Neural progenitor cell (in vitro differentiated cells): ENCODE results near the gene MYLK4. TPM values are rescaled to one million over a fixed set of nuclear protein-coding genes. Genes with fewer than 3 reads are reported as not detected.

Experiments used
- DNase-seq: peaks from one replicate; pipeline ENCODE4 v3.0.0-alpha.2; 2016; ENCODE audit warnings: low spot score
- H2AFZ ChIP-seq: fragments of 200-600 bp; sonication (generic); replicated peaks from 2 replicates; pipeline ENCODE4 v1.6.1; 2016; ENCODE audit warnings: antibody characterized with exemption
- H3F3A ChIP-seq: fragments of 200-600 bp; sonication (generic); 2 replicates; pipeline ENCODE4 v1.6.1; 2016; ENCODE audit warnings: antibody characterized with exemption, low read depth
- H3K27ac ChIP-seq: fragments of 200-600 bp; sonication (generic); 2 replicates; pipeline ENCODE4 v1.5.1; 2016; ENCODE audit warnings: mild to moderate bottlenecking
- H3K27me3 ChIP-seq: fragments of 200-600 bp; sonication (generic); 2 replicates; pipeline ENCODE4 v1.6.1; 2016; ENCODE audit warnings: mild to moderate bottlenecking, moderate library complexity
- H3K36me3 ChIP-seq: fragments of 200-600 bp; sonication (generic); 2 replicates; pipeline ENCODE4 v1.5.1; 2016
- H3K4me1 ChIP-seq: fragments of 200-600 bp; sonication (generic); 2 replicates; pipeline ENCODE4 v1.6.1; 2016; ENCODE audit warnings: mixed run types
- H3K4me2 ChIP-seq: fragments of 200-600 bp; sonication (generic); 2 replicates; pipeline ENCODE4 v1.6.1; 2016
- H3K4me3 ChIP-seq: fragments of 200-600 bp; sonication (generic); 2 replicates; pipeline ENCODE4 v1.5.1; 2016
- H3K79me2 ChIP-seq: fragments of 200-600 bp; sonication (generic); 2 replicates; pipeline ENCODE4 v1.6.1; 2016; ENCODE audit warnings: low read depth
- H3K9ac ChIP-seq: fragments of 200-600 bp; sonication (generic); 2 replicates; pipeline ENCODE4 v1.6.1; 2016
- H3K9me3 ChIP-seq: fragments of 200-600 bp; sonication (generic); 2 replicates; pipeline ENCODE4 v1.5.1; 2016; ENCODE audit warnings: low read depth
- H4K20me1 ChIP-seq: fragments of 200-600 bp; sonication (generic); 2 replicates; pipeline ENCODE4 v1.6.1; 2016; ENCODE audit warnings: low read depth
- H3K27ac Mint-ChIP-seq: 3 replicates; pipeline ENCODE4 v1.8.0; 2021; ENCODE audit warnings: mixed read lengths
- H3K27me3 Mint-ChIP-seq: 2 replicates; pipeline ENCODE4 v1.8.0; 2022; ENCODE audit warnings: low read depth, mild to moderate bottlenecking, inconsistent platforms, moderate library complexity, mixed read lengths; ENCODE audit not compliant: insufficient read depth
- H3K36me3 Mint-ChIP-seq: 3 replicates; pipeline ENCODE4 v1.8.0; 2021; ENCODE audit warnings: mixed read lengths
- H3K4me1 Mint-ChIP-seq: 3 replicates; pipeline ENCODE4 v1.8.0; 2021; ENCODE audit warnings: mixed read lengths
- H3K4me3 Mint-ChIP-seq: 3 replicates; pipeline ENCODE4 v1.8.0; 2021; ENCODE audit warnings: mild to moderate bottlenecking, moderate library complexity, mixed read lengths
- H3K9me3 Mint-ChIP-seq: 3 replicates; pipeline ENCODE4 v1.8.0; 2020; ENCODE audit warnings: mixed read lengths
- CTCF ChIP-seq: fragments of 200-600 bp; sonication (generic); IDR thresholded peaks from 2 replicates; pipeline ENCODE4 v1.5.1; 2017; ENCODE audit warnings: antibody characterized with exemption, mild to moderate bottlenecking
- EZH2 ChIP-seq: fragments of 200-600 bp; sonication (generic); IDR thresholded peaks from 2 replicates; pipeline ENCODE4 v1.6.1; 2017; ENCODE audit warnings: antibody characterized with exemption, mild to moderate bottlenecking, moderate library complexity
- EZH2phosphoT487 ChIP-seq: fragments of 200-600 bp; sonication (generic); IDR thresholded peaks from 2 replicates; pipeline ENCODE4 v1.6.1; 2017; ENCODE audit warnings: antibody characterized with exemption
- total RNA-seq: library from RNA; depleted of rRNA; stranded (reverse); fragments of >200 nt; gene quantifications from 2 replicates; pipeline ENCODE4 v1.2.3, GENCODE V29; 2015; ENCODE audit warnings: low replicate concordance

MYLK4 gene
- total RNA-seq, 1 donor from 2014 or later: not detected

- Histone ChIP-seq H3K4me2 (no peak overlapping the region), H3K79me2 (no peaks in the 10 kb centered on the region), H3K27me3 (no peaks in the 10 kb centered on the region), H3K9me3 (no peaks in the 10 kb centered on the region), H4K20me1 (no peaks in the 10 kb centered on the region), H3K4me1 (peaks cover 25% of the 10 kb centered on the region), H3K27ac (no peak overlapping the region), H2AFZ (no peak overlapping the region), H3K36me3 (no peaks in the 10 kb centered on the region), H3K4me3 (no peak overlapping the region), H3F3A (peaks cover 11% of the 10 kb centered on the region), H3K9ac (no peak overlapping the region)
- no peak for TF ChIP-seq EZH2phosphoT487
- no peak for TF ChIP-seq EZH2
- no peak for TF ChIP-seq CTCF
- no peak for DNase-seq
- peaks cover 36% of the 10 kb centered on the region for H3K4me1 Mint-ChIP-seq
- no peaks in the 10 kb centered on the region for H3K36me3 Mint-ChIP-seq
- no peak overlapping the region for H3K4me3 Mint-ChIP-seq
- H3K27ac Mint-ChIP-seq: no peak overlapping the region
- no peaks in the 10 kb centered on the region for H3K9me3 Mint-ChIP-seq
- peaks cover 11% of the 10 kb centered on the region for H3K27me3 Mint-ChIP-seq
These were observed 1.1 kb upstream of the MYLK4 start for GRCh38 chr6:2751871-2752270.

- Mint-ChIP-seq H3K27ac (no peak overlapping the region), H3K36me3 (no peaks in the 10 kb centered on the region), H3K27me3 (peaks cover 21% of the 10 kb centered on the region), H3K4me1 (peaks cover 49% of the 10 kb centered on the region), H3K9me3 (no peaks in the 10 kb centered on the region), H3K4me3 (no peak overlapping the region)
- no peaks in the 10 kb centered on the region for H3K79me2 ChIP-seq
- H4K20me1 ChIP-seq: no peaks in the 10 kb centered on the region
- TF ChIP-seq EZH2 (no peak), CTCF (peak; percentile 89), EZH2phosphoT487 (no peak)
- H3F3A ChIP-seq: peaks cover 21% of the 10 kb centered on the region
- H3K4me1 ChIP-seq: peaks cover 34% of the 10 kb centered on the region
- peak overlapping the region; percentile 43 for H3K4me2 ChIP-seq
- H3K27ac ChIP-seq: no peak overlapping the region
- no peak overlapping the region for H3K4me3 ChIP-seq
- H2AFZ ChIP-seq: peak overlapping the region; percentile 60
- no peak overlapping the region for H3K9ac ChIP-seq
- no peaks in the 10 kb centered on the region for H3K36me3 ChIP-seq
- peak; percentile 68 for DNase-seq
- no peaks in the 10 kb centered on the region for H3K27me3 ChIP-seq
- no peaks in the 10 kb centered on the region for H3K9me3 ChIP-seq
These were observed 637 bp downstream of the MYLK4 start for GRCh38 chr6:2749969-2750600.

- no peaks in the 10 kb centered on the region for H3K9me3 Mint-ChIP-seq
- Histone ChIP-seq H3K9me3 (no peaks in the 10 kb centered on the region), H3K27ac (no peak overlapping the region), H3K4me1 (peaks cover 42% of the 10 kb centered on the region), H3K36me3 (no peaks in the 10 kb centered on the region), H3K4me3 (no peak overlapping the region), H4K20me1 (no peaks in the 10 kb centered on the region), H3K27me3 (no peaks in the 10 kb centered on the region), H3F3A (peaks cover 21% of the 10 kb centered on the region), H3K9ac (no peak overlapping the region), H3K79me2 (no peaks in the 10 kb centered on the region), H3K4me2 (no peak overlapping the region), H2AFZ (no peak overlapping the region)
- DNase-seq: no peak
- TF ChIP-seq EZH2 (no peak), EZH2phosphoT487 (no peak), CTCF (no peak)
- peaks cover 30% of the 10 kb centered on the region for H3K27me3 Mint-ChIP-seq
- H3K36me3 Mint-ChIP-seq: no peaks in the 10 kb centered on the region
- H3K27ac Mint-ChIP-seq: peak overlapping the region; percentile 22
- H3K4me3 Mint-ChIP-seq: no peak overlapping the region
- H3K4me1 Mint-ChIP-seq: peaks cover 66% of the 10 kb centered on the region
These were observed 2.5 kb downstream of the MYLK4 start for GRCh38 chr6:2748183-2748582.
